ENCODE data around the gene GLMN. TPM values are rescaled to one million over a fixed set of nuclear protein-coding genes. Genes with fewer than 3 reads are reported as not detected.
"Not testable (repeated sequence)": the region's sequence is repeated elsewhere in the genome, so short reads cannot be mapped to it uniquely, and the experiment has no call there.

Gene GLMN
- total and polyA plus RNA-seq, 11 donors: 3.0 to 11.0 (median 5.8) TPM

DNA sequence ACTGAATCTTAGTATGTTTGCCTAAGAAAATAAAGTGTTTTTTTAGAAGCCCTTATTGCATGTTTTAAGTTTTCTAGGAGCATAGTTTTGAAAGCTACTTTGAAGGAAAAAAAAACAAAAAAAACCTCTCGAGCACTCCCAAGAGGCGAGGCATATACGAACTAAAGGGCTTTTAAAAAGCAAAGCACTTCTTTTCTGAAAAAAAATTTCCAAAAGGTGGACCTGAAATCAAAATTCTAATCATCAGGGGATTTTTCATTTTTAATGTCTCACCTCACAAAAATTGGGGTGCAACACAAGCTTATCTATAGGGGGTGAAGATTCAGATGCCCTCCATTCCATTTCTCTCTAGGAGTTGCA, 594 bp downstream of the GLMN start:
- H3K4me1 ChIP-seq: peaks cover 0 to 23% (median 13%) of the 10 kb centered on the region in 12 donors
- no peak for DNase-seq
- TF ChIP-seq, protein P1, sequence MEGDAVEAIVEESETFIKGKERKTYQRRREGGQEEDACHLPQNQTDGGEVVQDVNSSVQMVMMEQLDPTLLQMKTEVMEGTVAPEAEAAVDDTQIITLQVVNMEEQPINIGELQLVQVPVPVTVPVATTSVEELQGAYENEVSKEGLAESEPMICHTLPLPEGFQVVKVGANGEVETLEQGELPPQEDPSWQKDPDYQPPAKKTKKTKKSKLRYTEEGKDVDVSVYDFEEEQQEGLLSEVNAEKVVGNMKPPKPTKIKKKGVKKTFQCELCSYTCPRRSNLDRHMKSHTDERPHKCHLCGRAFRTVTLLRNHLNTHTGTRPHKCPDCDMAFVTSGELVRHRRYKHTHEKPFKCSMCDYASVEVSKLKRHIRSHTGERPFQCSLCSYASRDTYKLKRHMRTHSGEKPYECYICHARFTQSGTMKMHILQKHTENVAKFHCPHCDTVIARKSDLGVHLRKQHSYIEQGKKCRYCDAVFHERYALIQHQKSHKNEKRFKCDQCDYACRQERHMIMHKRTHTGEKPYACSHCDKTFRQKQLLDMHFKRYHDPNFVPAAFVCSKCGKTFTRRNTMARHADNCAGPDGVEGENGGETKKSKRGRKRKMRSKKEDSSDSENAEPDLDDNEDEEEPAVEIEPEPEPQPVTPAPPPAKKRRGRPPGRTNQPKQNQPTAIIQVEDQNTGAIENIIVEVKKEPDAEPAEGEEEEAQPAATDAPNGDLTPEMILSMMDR (IDR thresholded peaks at IDR 0.05): peak in 2 of 12 donors; percentile 9 to 20
- TF ChIP-seq POLR2A (IDR thresholded peaks at IDR 0.05): no peak
- peak overlapping the region; percentile 59 to 97 (median 86) for H3K4me3 ChIP-seq
- H3K9me3 ChIP-seq: no peaks in the 10 kb centered on the region
- H3K27ac ChIP-seq: peak overlapping the region; percentile 85 to 95 (median 92)
- no peak for ATAC-seq
- no peaks in the 10 kb centered on the region for H3K27me3 ChIP-seq
- WGBS, 4 donors: 9 to 19% (median 13%) methylated on average over 3 of the region's 3 CpGs
- peaks cover 0 to 43% (median 34%) of the 10 kb centered on the region in 9 donors for H3K36me3 ChIP-seq
- intact Hi-C loops (cut with DNase I): loop anchor here in 8 of 10 donors (5.0 to 10.0 kb wide), 5 partner anchors 303 to 1013 kb away; partner anchors contain the start of gene CDC7 (in 3 of the 8)

DNA sequence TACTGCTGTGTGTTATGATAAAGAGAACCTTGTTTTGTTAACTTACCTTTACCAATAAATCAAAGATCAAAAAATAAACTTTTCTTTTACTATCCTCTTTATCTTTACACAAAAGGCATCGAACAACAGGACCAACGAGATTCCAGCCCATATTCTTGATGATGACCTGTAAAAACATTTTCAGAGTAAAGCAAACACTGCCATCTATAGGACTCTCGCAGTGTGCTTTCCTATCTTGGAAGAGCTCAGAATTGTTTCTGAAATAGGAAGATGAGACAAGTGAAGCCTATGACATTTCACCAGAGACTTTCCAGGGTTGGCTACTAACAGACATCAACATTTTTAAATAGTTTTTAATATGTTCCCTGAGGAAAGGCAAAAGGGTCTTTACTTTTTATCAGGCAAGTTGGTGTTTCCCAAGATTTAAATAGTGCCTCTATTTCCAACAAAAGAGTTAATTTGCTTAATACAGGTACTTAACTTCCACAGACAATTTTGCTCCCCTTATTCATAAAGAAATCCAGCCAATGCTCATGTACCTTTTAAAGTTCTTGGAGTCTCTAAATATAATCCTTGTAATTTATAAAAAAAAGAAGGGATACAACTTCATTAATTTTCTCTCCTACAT, 7.3 kb downstream of the GLMN start:
- H3K27me3 ChIP-seq: no peaks in the 10 kb centered on the region
- intact Hi-C loops (cut with DNase I): loop anchor here (2.0 to 10.0 kb wide), 9 partner anchors 289 to 1009 kb away; partner anchors contain the start of gene CDC7 (in 3 of the 10)

DNA sequence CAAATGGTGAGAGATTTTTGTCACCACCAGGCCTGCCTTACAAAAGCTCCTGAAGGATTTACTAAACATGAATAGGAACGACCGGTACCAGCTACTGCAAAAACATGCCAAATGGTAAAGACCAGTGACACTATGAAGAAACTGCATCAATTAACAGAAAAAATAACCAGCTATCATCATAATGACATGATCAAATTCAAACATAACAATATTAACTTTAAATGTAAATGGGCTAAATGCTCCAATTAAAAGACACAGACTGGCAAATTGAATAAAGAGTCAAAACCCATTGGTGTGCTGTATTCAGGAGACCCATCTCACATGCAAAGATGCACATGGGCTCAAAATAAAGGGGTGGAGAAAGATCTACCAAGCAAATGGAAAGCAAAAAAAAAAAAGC, 17.4 kb downstream of the GLMN start:
- H3K27ac ChIP-seq; H3K9me3 ChIP-seq; H3K4me1 ChIP-seq; H3K4me3 ChIP-seq; ATAC-seq; intact Hi-C loops (cut with DNase I); DNase-seq; H3K27me3 ChIP-seq: not testable (repeated sequence)
- peaks cover 0 to 69% (median 39%) of the 10 kb centered on the region in 9 donors for H3K36me3 ChIP-seq
- 95 to 98% (median 97%) methylated on average over 2 of the region's 2 CpGs for WGBS, 4 donors

More for the DNA sequence above, 7.3 kb downstream of the GLMN start:
- ATAC-seq (peak in 2 of 4 donors; percentile 54 to 65), DNase-seq (no peak)
- TF ChIP-seq, protein P1 (IDR thresholded peaks at IDR 0.05): peak; percentile 40 to 70 (median 57)
- TF ChIP-seq POLR2A (IDR thresholded peaks at IDR 0.05): no peak
- Histone ChIP-seq H3K27ac (no peak overlapping the region), H3K9me3 (no peaks in the 10 kb centered on the region), H3K4me1 (no peaks in the 10 kb centered on the region), H3K4me3 (no peak overlapping the region), H3K36me3 (peaks cover 0 to 73% (median 51%) of the 10 kb centered on the region in 9 donors)
- WGBS, 4 donors: 14 to 17% (median 16%) methylated on average over 3 of the region's 3 CpGs

GRCh38 chr1:92279781-92280180, 19.0 kb downstream of the GLMN start:
- intact Hi-C loops (cut with DNase I); H3K4me1 ChIP-seq; H3K27me3 ChIP-seq; H3K4me3 ChIP-seq; H3K27ac ChIP-seq; H3K9me3 ChIP-seq; ATAC-seq; DNase-seq: not testable (repeated sequence)
- H3K36me3 ChIP-seq: peaks cover 0 to 63% (median 32%) of the 10 kb centered on the region in 9 donors
- WGBS, 4 donors: 97 to 99% (median 97%) methylated on average over 15 of the region's 15 CpGs

- DNase-seq (no peak), ATAC-seq (no peak)
- no peak overlapping the region for H3K4me3 ChIP-seq
- peaks cover 0 to 4% (median 0%) of the 10 kb centered on the region in 12 donors for H3K9me3 ChIP-seq
- intact Hi-C loops (cut with DNase I): no loop called here
- TF ChIP-seq, protein P1 (IDR thresholded peaks at IDR 0.05): no peak
- no peak for TF ChIP-seq POLR2A (IDR thresholded peaks at IDR 0.05)
- H3K4me1 ChIP-seq: no peaks in the 10 kb centered on the region
- 94 to 98% (median 96%) methylated on average over 4 of the region's 4 CpGs for WGBS, 4 donors
- H3K27me3 ChIP-seq: no peaks in the 10 kb centered on the region
- H3K36me3 ChIP-seq: peaks cover 0 to 61% (median 40%) of the 10 kb centered on the region in 9 donors
- H3K27ac ChIP-seq: no peak overlapping the region
Measured at GRCh38 chr1:92277105-92277723, 21.6 kb downstream of the GLMN start.
